ENCODE measurements around the gene DLGAP4.

The DLGAP4 gene

GRCh38 chr20:36353740-36354139, 47.6 kb downstream of the DLGAP4 start:
- no peak for DNase-seq (ENCODE audit: low read depth)

- DNase-seq (ENCODE audit: low read depth): no peak
Measured at GRCh38 chr20:36355469-36356171, 49.5 kb downstream of the DLGAP4 start.

GRCh38 chr20:36359668-36360406, 53.7 kb downstream of the DLGAP4 start:
- no peak for DNase-seq (ENCODE audit: low read depth)

- no peak for DNase-seq (ENCODE audit: low read depth)
Measured at GRCh38 chr20:36360429-36360828, 54.3 kb downstream of the DLGAP4 start.

GRCh38 chr20:36361406-36361805, 55.3 kb downstream of the DLGAP4 start:
- no peak for DNase-seq (ENCODE audit: low read depth)

- DNase-seq (ENCODE audit: low read depth): no peak
Measured at GRCh38 chr20:36362261-36362660, 56.1 kb downstream of the DLGAP4 start.

- no peak for DNase-seq (ENCODE audit: low read depth)
Measured at GRCh38 chr20:36362978-36363713, 57.0 kb downstream of the DLGAP4 start.

GRCh38 chr20:36364506-36364905, 58.4 kb downstream of the DLGAP4 start:
- DNase-seq (ENCODE audit: low read depth): no peak

GRCh38 chr20:36366623-36367369, 60.7 kb downstream of the DLGAP4 start:
- DNase-seq (ENCODE audit: low read depth): no peak

GRCh38 chr20:36367370-36367745, 61.2 kb downstream of the DLGAP4 start:
- DNase-seq (ENCODE audit: low read depth): no peak

GRCh38 chr20:36367907-36368799, 62.0 kb downstream of the DLGAP4 start:
- no peak for DNase-seq (ENCODE audit: low read depth)

GRCh38 chr20:36368869-36369268, 62.7 kb downstream of the DLGAP4 start:
- DNase-seq (ENCODE audit: low read depth): no peak

GRCh38 chr20:36369739-36370138, 63.6 kb downstream of the DLGAP4 start:
- DNase-seq (ENCODE audit: low read depth): no peak

GRCh38 chr20:36370991-36371790, 65.1 kb downstream of the DLGAP4 start:
- no peak for DNase-seq (ENCODE audit: low read depth)

- DNase-seq (ENCODE audit: low read depth): no peak
Measured at GRCh38 chr20:36372666-36373065, 66.5 kb downstream of the DLGAP4 start.

- no peak for DNase-seq (ENCODE audit: low read depth)
Measured at GRCh38 chr20:36373089-36373488, 67.0 kb downstream of the DLGAP4 start.

- no peak for DNase-seq (ENCODE audit: low read depth)
Measured at GRCh38 chr20:36374995-36375394, 68.9 kb downstream of the DLGAP4 start.

- DNase-seq (ENCODE audit: low read depth): no peak
Measured at GRCh38 chr20:36377348-36378326, 71.5 kb downstream of the DLGAP4 start.

- no peak for DNase-seq (ENCODE audit: low read depth)
Measured at GRCh38 chr20:36378686-36379085, 72.5 kb downstream of the DLGAP4 start.
